IPS DF 4.7 (cell line): ENCODE data around the gene ADCY5.

Experiments
- DNase-seq: peaks from one replicate; pipeline ENCODE4 v3.0.0-alpha.2; 2013; ENCODE audit warnings: low spot score; ENCODE audit errors: extremely low read depth

Gene ADCY5

DNA sequence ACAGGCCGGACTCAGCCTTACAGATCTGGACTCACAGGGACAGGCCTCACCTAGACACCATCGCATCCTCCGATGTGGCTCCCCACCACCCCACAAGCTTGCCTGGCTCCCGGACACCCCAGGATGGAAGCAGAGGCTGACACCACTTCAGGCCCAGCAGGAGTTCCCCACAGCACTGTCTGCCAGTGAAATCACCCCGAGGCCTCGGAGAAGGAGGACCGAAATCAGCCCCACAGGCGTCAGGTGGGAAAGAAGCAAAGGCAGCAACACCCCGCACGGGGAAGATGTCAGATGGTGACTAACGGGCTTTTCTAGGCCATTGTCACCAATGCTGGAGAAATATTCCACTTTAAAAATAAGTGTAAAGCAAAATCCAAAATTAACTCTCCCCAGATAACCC lies 18.6 kb downstream of the ADCY5 start:
- no peak for DNase-seq

DNA sequence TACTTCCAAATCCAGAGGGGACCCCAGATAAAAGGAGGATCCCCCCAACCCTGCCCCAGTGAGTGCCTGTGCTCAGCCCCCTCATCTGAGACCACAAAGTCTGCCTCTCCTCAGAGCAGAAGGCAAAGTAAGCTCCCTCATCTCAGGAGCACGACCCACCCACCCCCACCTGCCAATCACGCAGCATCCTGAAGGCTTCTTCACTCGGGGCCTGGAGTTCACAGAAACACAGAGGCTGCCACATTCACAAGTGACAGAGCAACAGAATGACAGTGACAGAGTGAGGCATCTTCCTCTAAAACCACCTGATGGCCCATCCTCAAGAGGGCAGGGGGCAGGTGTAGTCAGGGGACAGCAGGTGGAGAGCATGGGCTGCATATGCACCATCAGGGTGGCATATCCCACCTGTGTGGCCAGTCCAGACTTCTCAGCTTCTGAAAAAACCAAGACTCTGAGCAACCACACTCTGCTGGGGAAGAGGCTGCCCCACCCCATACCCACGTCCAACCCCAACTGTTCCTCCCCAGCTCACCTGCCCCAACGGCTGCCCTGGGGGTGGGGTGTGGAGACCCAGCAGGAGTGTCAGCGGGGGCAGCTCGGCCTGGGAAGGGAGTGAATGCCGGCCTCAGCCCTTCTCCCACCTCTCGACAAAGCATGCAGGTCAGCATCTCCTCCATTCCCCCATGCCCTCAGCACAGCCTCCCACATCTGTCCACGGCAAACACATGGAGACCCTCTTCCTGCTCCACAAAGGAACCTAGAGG lies 19.3 kb downstream of the ADCY5 start:
- no peak for DNase-seq

DNA sequence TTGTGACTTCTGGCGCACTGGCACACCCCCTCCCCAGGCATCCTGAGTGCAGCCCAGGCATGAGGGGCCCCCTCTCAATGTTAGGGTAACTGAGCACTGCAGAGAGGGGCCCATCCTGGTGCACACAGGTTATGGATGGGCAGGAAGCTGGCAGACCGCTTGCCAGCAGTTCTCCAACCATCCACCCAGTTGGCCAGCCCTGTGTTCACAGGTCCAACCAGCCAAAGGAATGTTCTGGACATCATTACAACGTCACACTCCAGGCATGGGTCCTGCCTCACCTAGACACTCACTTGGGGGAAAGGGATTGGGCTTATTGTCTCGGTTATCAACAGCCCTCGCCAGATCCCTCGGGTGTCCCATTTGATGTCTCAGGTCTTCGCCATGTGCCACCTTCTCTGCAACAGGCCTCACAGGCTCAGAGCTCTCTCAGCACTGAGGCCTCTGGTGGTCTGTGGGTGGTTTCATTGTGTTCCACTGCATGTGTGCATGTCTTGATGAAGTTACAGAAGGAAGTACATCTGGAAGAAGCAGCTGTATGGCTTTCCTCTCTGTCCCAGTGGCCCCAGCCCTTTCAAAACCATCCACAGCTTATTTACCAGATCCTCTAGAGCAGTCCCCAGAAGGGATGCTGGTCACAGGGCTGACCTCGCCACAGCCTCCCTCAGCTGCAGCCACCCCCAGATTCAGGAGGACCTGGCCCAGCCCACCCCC lies 23.7 kb downstream of the ADCY5 start:
- DNase-seq = no peak

DNA sequence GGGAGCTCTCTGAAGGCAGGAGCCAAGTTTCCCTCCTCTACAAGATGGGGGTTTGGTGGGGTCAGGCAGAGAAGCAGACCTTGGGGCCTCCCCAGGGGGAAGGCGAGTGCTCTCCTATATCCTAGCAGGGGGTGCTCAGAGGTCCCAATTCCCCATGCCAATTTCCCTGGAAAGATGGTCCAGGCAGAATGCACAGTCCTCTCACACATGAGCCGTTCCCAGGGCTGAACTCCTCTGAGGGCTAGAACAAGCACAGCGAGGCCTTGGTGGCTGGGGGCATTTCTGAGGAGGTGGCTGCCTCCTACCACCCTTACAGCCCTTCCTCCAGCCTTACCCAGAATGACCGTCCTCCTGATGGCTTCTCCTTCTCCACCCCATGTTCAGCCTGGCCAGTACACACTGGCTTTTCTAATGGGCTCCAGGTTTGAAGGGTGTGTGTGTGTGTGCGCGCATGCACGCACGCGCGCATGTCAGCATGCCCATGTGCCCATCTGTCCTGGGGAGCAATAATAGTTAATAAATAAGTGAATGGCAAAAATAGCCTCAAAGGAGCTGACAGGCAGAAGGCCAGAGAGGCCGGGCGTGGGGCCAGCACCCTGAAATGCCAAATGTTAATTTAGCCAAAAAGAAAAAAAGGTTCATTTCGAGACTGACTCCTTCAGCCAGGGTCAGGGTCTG lies 24.4 kb downstream of the ADCY5 start:
- no peak for DNase-seq

DNA sequence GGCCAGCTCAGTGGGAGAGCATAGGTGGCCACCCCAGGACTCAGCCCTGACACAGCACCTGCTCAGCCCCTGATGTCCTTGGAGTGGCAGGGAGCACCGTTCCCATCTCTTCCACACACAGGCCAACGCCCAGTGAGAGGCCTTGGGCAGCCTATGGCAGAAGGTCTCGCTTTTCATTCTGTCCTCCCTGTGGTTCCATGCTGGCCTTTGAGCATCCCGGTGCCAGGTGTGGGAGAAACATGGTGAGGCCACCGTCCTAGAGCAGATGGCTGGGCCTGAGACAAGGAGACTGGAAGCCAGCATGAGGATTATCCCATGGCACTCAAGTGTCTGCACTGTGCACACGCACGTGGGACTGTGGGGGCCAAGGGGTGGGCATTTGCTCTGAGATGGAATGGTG lies 25.1 kb downstream of the ADCY5 start:
- no peak for DNase-seq

DNA sequence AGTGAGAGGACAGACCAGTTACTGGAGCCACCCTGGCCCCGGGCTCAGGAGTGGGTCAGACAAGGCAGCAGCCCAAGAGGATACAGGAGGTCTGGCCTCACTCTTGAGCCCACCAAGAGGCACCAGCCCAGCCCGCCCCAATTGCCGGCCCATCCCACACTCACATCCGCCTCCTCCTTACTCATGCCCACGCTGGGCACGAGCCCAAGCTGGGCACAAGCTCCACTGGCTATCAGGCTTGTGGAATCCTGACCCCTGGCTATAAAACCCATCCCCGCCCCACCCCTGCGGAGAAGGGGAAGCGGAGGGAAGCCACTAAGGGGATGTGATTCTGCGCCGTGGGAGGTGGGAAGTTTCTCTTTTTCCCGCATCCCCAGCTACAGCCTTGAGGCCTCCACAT lies 25.9 kb downstream of the ADCY5 start:
- no peak for DNase-seq

DNA sequence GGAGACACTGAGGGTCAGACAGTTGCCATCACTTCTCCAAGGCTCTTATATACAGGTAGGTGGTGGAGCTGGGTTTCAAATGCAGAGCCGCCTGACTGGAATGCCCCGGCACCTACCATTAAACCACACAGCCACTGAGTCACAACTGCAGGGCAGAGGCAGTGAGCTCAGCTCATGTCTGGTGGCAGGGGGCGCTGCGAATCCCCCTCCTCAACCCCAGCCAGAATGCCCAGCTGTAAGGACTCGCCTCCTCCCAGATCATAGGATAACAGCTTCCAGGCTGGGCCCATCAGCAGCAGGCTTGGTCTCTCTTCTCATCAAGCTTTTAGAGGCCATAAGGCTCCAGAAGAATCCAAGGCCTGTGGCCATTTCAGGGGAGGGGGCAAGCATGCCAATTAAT lies 26.4 kb downstream of the ADCY5 start:
- no peak for DNase-seq

DNA sequence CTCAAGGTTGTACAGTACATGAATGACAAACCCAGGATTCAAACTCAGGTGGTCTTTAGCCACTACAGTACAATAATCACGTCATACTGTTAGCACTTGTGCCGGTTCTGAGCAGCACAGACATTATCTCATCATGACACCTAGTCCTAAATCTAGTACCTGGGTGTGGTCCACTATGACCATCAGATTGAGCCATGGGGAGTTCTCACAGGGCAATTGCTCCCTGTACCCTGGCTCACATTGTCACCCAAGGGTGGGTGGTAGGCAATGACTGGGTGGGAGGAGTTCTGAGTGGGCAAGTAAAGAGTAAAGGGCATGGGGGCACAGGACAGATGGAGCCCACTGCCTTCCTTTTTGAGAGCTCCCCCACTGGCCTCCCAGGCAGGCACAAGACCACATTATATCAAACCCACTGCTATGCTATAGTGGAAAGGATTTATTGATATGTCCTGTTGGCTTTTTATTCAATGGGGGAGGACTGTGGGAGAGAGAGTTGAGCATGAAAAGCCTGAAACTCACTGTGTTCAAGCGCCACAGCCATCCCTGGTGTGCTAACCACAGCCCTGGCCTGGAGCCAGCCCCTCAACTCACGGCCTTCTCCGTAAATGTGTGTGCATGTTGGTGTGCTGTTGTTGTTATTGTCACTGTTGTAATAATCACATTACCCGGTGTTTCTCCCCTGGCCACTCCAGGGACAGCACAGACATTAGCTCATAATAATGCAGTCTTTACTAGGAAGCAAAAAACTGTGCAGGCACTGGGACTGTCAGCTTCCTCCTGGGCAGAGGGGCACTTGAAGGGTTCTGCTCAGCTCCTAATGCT lies 27.3 kb downstream of the ADCY5 start:
- no peak for DNase-seq

DNA sequence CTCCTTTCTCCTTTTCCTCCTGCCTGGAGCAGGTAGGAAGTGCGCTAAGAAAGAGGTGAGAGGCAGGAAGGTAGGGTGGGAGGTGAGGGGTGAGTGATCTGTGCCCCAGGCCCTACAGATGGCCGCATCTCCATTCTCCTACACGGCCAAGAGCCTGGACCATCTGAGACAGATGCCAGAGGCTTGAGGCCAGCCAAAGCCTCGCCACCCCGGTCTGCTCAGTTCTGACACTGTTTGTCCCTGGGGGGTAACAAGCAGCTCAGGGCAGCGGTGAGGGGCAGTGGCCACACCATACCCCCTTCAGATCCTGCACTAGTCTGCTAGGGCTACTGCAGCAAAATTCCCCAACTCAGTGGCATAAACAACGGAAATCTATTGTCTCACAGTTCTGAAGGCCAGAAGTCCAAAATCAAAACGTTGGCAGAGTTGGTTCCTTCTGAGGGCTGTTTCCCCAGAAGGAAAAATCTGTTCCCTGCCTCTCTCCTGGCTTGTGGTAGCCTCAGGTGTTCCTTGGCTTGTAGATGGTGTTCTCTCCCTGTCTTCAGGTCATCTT lies 28.4 kb downstream of the ADCY5 start:
- no peak for DNase-seq

DNA sequence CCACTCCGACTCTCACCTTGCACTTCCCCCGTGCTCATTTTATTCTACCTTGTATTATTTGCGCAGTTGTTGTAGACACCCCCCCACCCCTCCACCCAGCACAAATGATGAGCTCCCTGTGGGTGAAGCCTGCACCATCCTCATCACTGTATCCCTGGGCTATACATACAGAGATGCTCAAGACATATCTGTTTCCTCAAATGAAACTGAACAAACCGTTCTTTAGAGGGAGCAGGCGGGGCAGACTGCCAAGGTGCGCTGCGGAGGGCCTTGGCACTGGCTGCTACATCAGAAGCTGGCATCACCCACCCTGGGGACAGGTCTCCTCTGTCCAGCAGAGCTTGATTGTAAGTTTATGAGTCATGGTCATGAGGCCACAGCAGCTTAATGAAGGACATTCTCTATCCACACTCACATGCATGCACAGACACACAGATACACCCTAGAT lies 29.0 kb downstream of the ADCY5 start:
- no peak for DNase-seq

DNA sequence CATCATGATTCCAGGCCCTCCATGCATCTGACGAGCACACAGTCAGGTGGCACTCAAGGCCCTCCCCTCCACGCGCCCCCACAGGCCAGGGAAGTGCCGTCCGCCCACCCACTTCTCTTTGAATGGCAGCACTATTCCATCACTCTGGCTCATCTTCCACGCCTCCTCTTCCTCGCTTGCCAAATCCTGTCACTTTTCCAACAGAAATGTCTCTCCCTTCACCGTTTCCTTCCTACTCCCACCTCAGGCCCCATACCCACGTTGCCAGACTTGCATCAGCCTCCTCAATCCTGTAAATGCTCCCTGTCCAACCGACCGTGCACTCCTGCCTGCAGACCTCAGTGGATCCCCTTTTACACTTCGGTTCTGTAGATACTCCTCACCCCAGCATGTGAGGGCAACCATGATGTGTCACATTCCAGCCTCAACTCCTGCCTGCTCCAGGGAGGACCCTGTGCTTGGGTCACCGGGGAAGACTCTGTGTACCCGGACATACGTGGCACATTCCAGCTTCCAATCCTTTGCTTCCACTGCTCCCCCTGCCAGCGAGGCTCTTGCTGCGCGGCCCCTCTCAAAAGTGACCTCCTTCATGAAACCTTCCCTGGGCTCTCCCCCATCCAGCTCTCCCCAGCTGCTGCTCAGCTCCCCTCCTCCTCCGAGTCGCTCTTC lies 29.6 kb downstream of the ADCY5 start:
- no peak for DNase-seq

DNA sequence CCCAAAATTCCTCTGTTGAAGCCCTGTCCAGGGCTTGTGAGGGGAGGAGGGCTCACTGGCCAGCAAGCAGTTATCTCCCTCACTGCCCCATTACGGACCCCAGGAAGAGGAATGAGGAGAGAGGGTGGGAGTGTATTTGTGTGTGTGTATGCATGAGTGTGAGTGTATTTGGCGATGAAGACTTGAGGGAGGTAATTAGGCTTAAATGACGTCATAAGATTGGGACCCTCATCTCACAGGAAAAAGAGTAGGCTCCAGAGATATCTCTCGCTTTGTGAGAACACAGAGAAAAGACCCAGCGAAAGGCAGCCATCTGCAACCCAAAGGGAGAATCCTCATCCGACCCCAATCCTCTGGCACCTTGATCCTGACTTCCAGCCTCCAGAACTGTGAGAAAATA lies 32.2 kb downstream of the ADCY5 start:
- DNase-seq = no peak

DNA sequence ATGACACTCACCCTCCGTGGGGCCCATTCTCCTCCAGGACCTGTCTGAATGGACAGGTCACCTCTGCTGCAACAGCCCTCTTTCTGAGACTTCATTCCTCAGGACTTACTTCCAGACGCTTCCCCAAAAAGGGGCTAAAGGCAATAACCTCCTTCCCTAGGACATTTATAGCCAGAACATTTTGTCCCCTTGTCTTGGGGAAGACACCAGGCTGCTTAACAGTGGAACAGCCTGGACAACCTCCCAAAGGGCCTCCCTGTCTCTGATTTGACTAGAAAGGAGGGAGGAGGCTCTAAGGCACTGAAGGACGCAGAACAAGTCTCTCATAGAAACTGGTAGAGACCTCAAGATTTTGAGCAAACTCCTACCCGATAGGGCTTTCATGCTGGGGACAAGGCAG lies 32.7 kb downstream of the ADCY5 start:
- DNase-seq = no peak

DNA sequence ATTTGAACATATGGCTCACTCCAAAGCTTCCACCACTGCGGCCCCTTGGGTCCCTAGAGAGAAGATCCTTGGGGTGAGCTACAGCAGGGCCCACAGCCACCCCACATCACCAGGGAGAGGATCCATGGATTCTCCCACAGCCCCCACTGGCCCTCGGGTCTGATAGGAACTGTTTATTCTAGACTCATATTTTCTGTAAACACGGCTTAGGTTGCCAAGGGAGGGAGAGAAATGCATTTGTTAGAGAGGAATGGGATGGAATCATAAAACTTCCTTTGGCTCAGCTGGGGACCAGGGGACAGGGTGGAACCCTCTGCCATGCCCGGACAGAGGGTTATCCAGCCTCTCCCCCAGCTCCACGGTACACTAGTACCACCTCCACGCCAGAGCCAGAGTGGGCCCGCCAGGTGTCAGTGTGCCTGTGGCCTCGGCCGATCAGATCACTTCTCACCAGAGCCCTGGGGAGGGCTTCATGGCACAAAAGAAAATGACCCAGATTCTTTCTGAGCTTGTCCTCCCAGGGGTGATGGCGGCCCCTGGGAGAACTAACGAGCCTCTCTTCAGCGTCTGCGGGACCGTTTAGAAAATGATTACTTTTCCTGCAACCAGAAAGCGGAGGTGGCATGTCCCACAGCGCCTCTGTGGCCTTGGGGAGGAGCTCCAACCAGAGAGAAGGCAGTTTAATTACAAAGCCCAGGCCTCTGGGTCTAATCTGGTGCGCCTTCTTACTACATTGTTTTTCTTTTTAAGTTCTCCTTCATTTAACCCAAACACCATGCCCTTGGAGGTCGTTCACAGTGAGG lies 33.7 kb downstream of the ADCY5 start:
- DNase-seq = no peak

DNA sequence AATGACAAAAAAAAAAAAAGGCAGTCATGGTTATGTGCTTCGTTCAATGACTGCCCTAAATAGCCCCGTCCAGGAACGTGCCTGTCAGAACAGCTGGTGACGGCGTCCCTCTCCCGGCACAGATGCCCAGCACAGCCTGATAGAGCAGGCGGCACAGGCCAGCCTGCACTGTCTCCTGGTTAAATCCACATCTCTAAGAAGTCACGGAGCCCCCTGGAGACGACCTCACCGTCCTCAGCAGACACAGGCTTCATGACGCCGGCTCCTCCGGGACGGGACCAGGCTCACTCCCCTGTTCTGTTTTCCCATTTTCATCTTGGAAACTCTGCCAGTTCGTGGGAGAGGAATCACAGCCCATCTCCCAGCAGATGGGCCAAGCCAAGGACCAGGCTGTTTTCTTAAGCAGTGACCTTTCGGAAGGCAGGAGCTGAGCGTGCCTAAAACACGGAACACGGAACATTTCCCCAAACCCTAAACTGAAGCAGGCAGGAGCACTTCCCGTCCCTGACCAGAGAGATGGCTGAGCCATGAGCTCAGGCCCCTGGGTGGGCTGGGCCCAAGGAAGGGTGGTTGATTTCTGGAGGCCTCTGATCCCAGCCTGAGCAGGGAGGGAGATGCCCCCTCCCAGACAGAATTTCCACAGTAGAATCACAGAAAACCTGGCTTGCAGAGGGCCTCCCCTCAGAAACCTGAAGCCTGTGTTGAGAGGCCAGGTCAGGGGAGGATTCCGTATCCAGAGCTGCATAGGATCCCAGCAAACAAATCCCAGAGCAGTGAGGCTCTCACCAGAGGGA lies 35.9 kb downstream of the ADCY5 start:
- DNase-seq = no peak

DNA sequence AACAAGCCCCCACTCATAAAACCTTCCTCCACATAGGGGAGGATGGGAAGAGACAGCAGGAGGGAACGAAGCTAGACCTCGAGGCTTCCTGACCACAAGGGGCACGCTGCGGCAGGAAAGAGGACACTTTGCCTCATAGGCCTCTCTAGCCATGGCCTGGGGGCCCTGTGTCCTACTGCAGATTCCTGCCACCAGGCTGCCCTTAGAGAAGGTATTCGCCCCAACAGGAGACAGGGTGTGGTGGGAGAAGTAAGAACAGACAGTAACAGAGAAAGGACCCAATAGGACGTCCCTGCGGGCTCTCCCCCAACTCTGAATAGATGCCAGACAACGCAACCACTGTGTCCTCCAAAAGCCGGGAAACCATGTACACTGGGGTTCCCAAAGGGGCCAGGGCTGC lies 36.8 kb downstream of the ADCY5 start:
- no peak for DNase-seq

DNA sequence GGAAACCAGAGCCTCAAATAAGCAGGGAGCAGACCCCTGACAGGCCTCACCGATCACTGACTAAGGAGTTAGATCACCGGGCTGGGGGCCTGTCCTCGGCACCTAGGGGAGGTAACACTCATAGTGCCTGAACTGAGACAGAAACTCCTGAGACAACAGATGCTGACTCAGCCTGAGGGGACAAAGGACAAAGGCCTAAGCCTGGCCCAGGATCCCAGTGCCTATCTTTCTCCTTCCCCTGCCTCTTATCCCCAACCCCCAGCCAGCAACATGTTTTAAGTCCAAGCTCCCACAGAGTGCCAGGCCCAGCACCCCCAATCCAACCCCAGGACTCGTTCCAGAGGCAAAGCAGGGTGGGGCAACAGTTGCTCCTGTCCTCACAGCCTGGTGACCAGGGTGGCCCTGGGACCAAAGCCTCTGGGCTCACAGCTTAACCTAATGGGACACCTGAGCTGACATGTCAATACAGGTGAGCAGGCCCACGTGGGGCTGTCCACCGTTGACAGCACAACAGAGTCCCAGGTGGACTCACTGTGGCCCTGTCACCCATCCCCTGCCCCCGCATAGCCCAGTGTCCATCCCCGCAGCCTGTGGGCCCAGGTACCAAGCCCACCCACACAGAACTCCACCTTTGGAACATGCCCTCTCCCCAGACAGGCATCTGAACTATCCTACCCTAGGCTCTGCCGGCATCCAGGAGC lies 37.4 kb downstream of the ADCY5 start:
- DNase-seq = no peak

DNA sequence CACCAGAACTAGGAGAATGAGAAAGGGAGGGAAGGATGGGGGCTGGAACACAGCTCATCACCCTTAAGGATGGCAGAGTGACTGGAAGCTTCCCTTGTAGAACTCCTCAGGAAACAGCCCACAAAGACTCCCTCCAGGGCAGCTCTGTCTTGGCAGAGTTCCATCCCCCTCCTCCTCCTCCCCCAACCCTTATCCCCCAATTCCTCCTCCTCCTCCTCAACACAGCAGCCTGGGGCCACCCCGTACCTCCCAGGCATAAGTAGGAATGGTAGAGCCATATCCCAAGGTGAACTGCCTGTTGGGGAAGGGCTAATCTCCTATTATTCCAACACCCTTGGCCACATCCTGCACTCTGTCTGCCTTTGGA lies 38.8 kb downstream of the ADCY5 start:
- DNase-seq = no peak
